HepG2 (cell line): ENCODE measurements around the gene LRP10. TPM values are rescaled to one million over a fixed set of nuclear protein-coding genes. Genes with fewer than 3 reads are reported as not detected.
A peak's percentile ranks its signal among the peaks of the same experiment; 100 is the strongest.

ENCODE experiments used
- ARID2 ChIP-seq: sonication (generic); formaldehyde crosslinking; IDR thresholded peaks from 2 replicates; pipeline ENCODE4 v1.8.1; 2022; ENCODE audit warnings: mild to moderate bottlenecking, missing genetic modification reagents, borderline replicate concordance
- ELF4 ChIP-seq: sonication (generic); formaldehyde crosslinking; IDR thresholded peaks from 2 replicates; pipeline ENCODE4 v1.5.0; 2020; ENCODE audit warnings: missing genetic modification reagents, mild to moderate bottlenecking, moderate library complexity, borderline replicate concordance
- HOXA9 ChIP-seq: sonication (generic); formaldehyde crosslinking; IDR thresholded peaks from 2 replicates; pipeline ENCODE4 v1.8.1; 2022; ENCODE audit warnings: missing genetic modification reagents, mild to moderate bottlenecking, moderate library complexity, borderline replicate concordance
- KDM3A ChIP-seq: IDR thresholded peaks from 2 replicates; pipeline ENCODE4 v1.6.1; 2018; ENCODE audit warnings: low read depth, missing compliant biosample characterization
- KLF13 ChIP-seq: sonication (generic); formaldehyde crosslinking; IDR thresholded peaks from 2 replicates; pipeline ENCODE4 v1.4.0; 2020; ENCODE audit warnings: mild to moderate bottlenecking, missing genetic modification reagents
- KLF6 ChIP-seq: IDR thresholded peaks from 2 replicates; pipeline ENCODE4 v1.8.0; 2016; ENCODE audit warnings: missing biosample characterization, missing genetic modification reagents
- MAFG ChIP-seq: sonication (generic); formaldehyde crosslinking; IDR thresholded peaks from 2 replicates; pipeline ENCODE4 v1.5.1; 2020; ENCODE audit warnings: mild to moderate bottlenecking, missing genetic modification reagents
- NAIF1 ChIP-seq: sonication (generic); formaldehyde crosslinking; IDR thresholded peaks from 2 replicates; pipeline ENCODE4 v1.5.0; 2020; ENCODE audit warnings: mild to moderate bottlenecking, missing genetic modification reagents, borderline replicate concordance
- POLR2AphosphoS5 ChIP-seq: IDR thresholded peaks from 2 replicates; pipeline ENCODE4 v1.6.1; 2012; ENCODE audit warnings: low read depth, low read length
- PREB ChIP-seq: sonication (generic); formaldehyde crosslinking; IDR thresholded peaks from 2 replicates; pipeline ENCODE4 v1.4.0; 2020; ENCODE audit warnings: missing genetic modification reagents
- RCOR2 ChIP-seq: IDR thresholded peaks from 2 replicates; pipeline ENCODE4 v1.6.1; 2016; ENCODE audit warnings: missing biosample characterization, missing genetic modification reagents
- RFX1 ChIP-seq: fragments of 450-650 bp; IDR thresholded peaks from 2 replicates; pipeline ENCODE4 v1.6.1; 2017
- SALL2 ChIP-seq: sonication (generic); formaldehyde crosslinking; IDR thresholded peaks from 2 replicates; pipeline ENCODE4 v1.8.1; 2023; ENCODE audit warnings: mild to moderate bottlenecking, missing genetic modification reagents, inconsistent platforms
- SOX13 ChIP-seq, 3 experiments: fragments of 450-650 bp in 1 of 3; sonication (generic) in 1 of 3; formaldehyde crosslinking in 1 of 3; IDR thresholded peaks in 2 of 3; conservative IDR thresholded peaks in 1 of 3; 2 replicates each; pipeline versions ENCODE4 v1.5.0 to v1.6.1; 2016 to 2020; ENCODE audit warnings: antibody characterized with exemption in 1 of 3, mild to moderate bottlenecking in 1 of 3, missing compliant biosample characterization in 1 of 3, missing genetic modification reagents in 1 of 3, moderate library complexity in 1 of 3
- SRF ChIP-seq: IDR thresholded peaks from 2 replicates; pipeline ENCODE4 v1.6.1; 2011; ENCODE audit warnings: mild to moderate bottlenecking, low read depth, low read length, moderate library complexity
- THYN1 ChIP-seq: sonication (generic); formaldehyde crosslinking; IDR thresholded peaks from 2 replicates; pipeline ENCODE4 v1.8.1; 2023; ENCODE audit warnings: low read depth, mild to moderate bottlenecking, moderate library complexity, missing genetic modification reagents, borderline replicate concordance
- ZEB1 ChIP-seq: IDR thresholded peaks from 2 replicates; pipeline ENCODE4 v1.6.1; 2012; ENCODE audit warnings: mild to moderate bottlenecking, low read depth, inconsistent platforms; ENCODE audit not compliant: insufficient replicate concordance
- ZNF3 ChIP-seq: IDR thresholded peaks from 2 replicates; pipeline ENCODE4 v1.7.0; 2017; ENCODE audit warnings: inconsistent platforms
- ZNF430 ChIP-seq: sonication (generic); formaldehyde crosslinking; IDR thresholded peaks from 2 replicates; pipeline ENCODE4 v1.9.0; 2021; ENCODE audit warnings: mild to moderate bottlenecking, missing genetic modification reagents
- ZNF564 ChIP-seq: sonication (generic); formaldehyde crosslinking; IDR thresholded peaks from 2 replicates; pipeline ENCODE4 v1.8.1; 2023; ENCODE audit warnings: mild to moderate bottlenecking, missing genetic modification reagents
- ZNF749 ChIP-seq: sonication (generic); formaldehyde crosslinking; IDR thresholded peaks from 2 replicates; pipeline ENCODE4 v1.8.0; 2022; ENCODE audit warnings: mild to moderate bottlenecking, missing genetic modification reagents, moderate library complexity, borderline replicate concordance
- ZNF768 ChIP-seq: sonication (generic); formaldehyde crosslinking; IDR thresholded peaks from 2 replicates; pipeline ENCODE4 v1.4.0; 2020; ENCODE audit warnings: missing genetic modification reagents
- ZNF780A ChIP-seq: sonication (generic); formaldehyde crosslinking; IDR thresholded peaks from 2 replicates; pipeline ENCODE4 v1.8.0; 2022; ENCODE audit warnings: mild to moderate bottlenecking, missing genetic modification reagents, moderate library complexity
- ZNF790 ChIP-seq: sonication (generic); formaldehyde crosslinking; IDR thresholded peaks from 2 replicates; pipeline ENCODE4 v1.8.0; 2022; ENCODE audit warnings: missing genetic modification reagents, mild to moderate bottlenecking, borderline replicate concordance
- polyA plus RNA-seq, 8 experiments: library from polyadenylated mRNA; depleted of rRNA in 3 of 8; stranded (reverse) in 7 of 8; unstranded in 1 of 8; fragments of >200 nt; fragmentation: Illumina TruSeq in 4 of 8; extraction: Trizol in 4 of 8; gene quantifications; 2 replicates each; pipeline versions ENCODE4 v1.2.1 to v1.2.3, GENCODE V29; 2011 to 2016; ENCODE audit warnings: low read depth in 4 of 8, missing spikeins in 1 of 8, mixed read lengths in 1 of 8; ENCODE audit not compliant: insufficient read depth in 1 of 8
- total RNA-seq, 5 experiments: library from RNA; depleted of rRNA; stranded (reverse); fragments of >200 nt; fragmentation: Illumina TruSeq; extraction: Trizol; gene quantifications; 2 replicates each; pipeline ENCODE4 v1.2.3, GENCODE V29; 2016; ENCODE audit warnings: low read depth in 1 of 5
- TF ChIP-seq, protein P1 (sequence below), 2 experiments: sonication (generic) in 1 of 2; formaldehyde crosslinking in 1 of 2; IDR thresholded peaks; 2 replicates each; pipeline versions ENCODE4 v1.5.1 to v1.6.1; 2011 to 2020; ENCODE audit warnings: borderline replicate concordance in 1 of 2, low read depth in 1 of 2, low read length in 1 of 2, mild to moderate bottlenecking in 1 of 2, missing genetic modification reagents in 1 of 2, moderate library complexity in 1 of 2
- TF ChIP-seq, protein P2 (sequence below): sonication (generic); formaldehyde crosslinking; IDR thresholded peaks from 2 replicates; pipeline ENCODE4 v1.4.0; 2020; ENCODE audit warnings: missing genetic modification reagents

The LRP10 gene
- total and polyA plus RNA-seq, 2 of the 13 experiments (the other 11 are each of a cell fraction or from before 2014, with no cell fraction given), result 16.9 to 45.2 TPM

- TF ChIP-seq HOXA9 (CRISPR knock-in tag), result 0 out of 2 replicates have a peak, but pooled peaks have one; percentile 21
- no peak for TF ChIP-seq KLF6 (CRISPR knock-in tag)
- no peak for TF ChIP-seq THYN1 (CRISPR knock-in tag)
- no peak for TF ChIP-seq PREB (CRISPR knock-in tag)
- no peak for TF ChIP-seq ZNF790 (CRISPR knock-in tag)
- TF ChIP-seq POLR2AphosphoS5, result no peak
- TF ChIP-seq ZEB1, result no peak
- TF ChIP-seq SOX13 (IDR thresholded peaks at IDR 0.05), result no peak
- no peak for TF ChIP-seq SOX13 (CRISPR knock-in tag; conservative IDR thresholded peaks at IDR 0.05 in 1 of 2, IDR thresholded peaks at IDR 0.05 in 1 of 2)
- TF ChIP-seq MAFG (CRISPR knock-in tag), result no peak
- no peak for TF ChIP-seq KLF13
- TF ChIP-seq ZNF430 (CRISPR knock-in tag), result no peak
- no peak for TF ChIP-seq KDM3A
- no peak for TF ChIP-seq SALL2 (CRISPR knock-in tag)
- no peak for TF ChIP-seq RFX1
- TF ChIP-seq, protein P1, sequence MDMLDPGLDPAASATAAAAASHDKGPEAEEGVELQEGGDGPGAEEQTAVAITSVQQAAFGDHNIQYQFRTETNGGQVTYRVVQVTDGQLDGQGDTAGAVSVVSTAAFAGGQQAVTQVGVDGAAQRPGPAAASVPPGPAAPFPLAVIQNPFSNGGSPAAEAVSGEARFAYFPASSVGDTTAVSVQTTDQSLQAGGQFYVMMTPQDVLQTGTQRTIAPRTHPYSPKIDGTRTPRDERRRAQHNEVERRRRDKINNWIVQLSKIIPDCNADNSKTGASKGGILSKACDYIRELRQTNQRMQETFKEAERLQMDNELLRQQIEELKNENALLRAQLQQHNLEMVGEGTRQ (IDR thresholded peaks at IDR 0.05; ENCODE audit: low read depth, low read length), result no peak
- TF ChIP-seq, protein P1 (CRISPR knock-in tag; IDR thresholded peaks at IDR 0.05; ENCODE audit: borderline replicate concordance), result peak; percentile 14; the same call in 1 of the 2 replicates
- TF ChIP-seq RCOR2, result peak; percentile 98
- 0 out of 2 replicates have a peak, but pooled peaks have one; percentile 56 for TF ChIP-seq ZNF780A (CRISPR knock-in tag)
- peak; percentile 91; the same call in 1 of the 2 replicates for TF ChIP-seq ZNF3 (CRISPR knock-in tag)
- TF ChIP-seq ELF4 (CRISPR knock-in tag), result peak; percentile 21; the same call in 1 of the 2 replicates
- TF ChIP-seq NAIF1, result peak; percentile 8; the same call in 1 of the 2 replicates
- peak; percentile 93; the same call in 1 of the 2 replicates for TF ChIP-seq ZNF768
- peak; percentile 4; the same call in 1 of the 2 replicates for TF ChIP-seq ARID2
- peak; percentile 24; the same call in 1 of the 2 replicates for TF ChIP-seq ZNF749 (CRISPR knock-in tag)
- TF ChIP-seq, protein P2, sequence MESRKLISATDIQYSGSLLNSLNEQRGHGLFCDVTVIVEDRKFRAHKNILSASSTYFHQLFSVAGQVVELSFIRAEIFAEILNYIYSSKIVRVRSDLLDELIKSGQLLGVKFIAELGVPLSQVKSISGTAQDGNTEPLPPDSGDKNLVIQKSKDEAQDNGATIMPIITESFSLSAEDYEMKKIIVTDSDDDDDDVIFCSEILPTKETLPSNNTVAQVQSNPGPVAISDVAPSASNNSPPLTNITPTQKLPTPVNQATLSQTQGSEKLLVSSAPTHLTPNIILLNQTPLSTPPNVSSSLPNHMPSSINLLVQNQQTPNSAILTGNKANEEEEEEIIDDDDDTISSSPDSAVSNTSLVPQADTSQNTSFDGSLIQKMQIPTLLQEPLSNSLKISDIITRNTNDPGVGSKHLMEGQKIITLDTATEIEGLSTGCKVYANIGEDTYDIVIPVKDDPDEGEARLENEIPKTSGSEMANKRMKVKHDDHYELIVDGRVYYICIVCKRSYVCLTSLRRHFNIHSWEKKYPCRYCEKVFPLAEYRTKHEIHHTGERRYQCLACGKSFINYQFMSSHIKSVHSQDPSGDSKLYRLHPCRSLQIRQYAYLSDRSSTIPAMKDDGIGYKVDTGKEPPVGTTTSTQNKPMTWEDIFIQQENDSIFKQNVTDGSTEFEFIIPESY (CRISPR knock-in tag), result no peak
- TF ChIP-seq ZNF564 (CRISPR knock-in tag), result 0 out of 2 replicates have a peak, but pooled peaks have one; percentile 0
- peak; percentile 44; the same call in 1 of the 2 replicates for TF ChIP-seq SRF
Observed at GRCh38 chr14:22870811-22871223, 723 bp upstream of the LRP10 start (continued).
